Stimulated activated CD8-positive, alpha-beta memory T cell treated with anti-CD3 and anti-CD28 coated beads, Interleukin-7, amount 100 ng/mL, for 1 hour (primary cell): ENCODE measurements around the gene CTLA4.

Source experiments
- DNase-seq, 2 donors: peaks; one replicate each; pipeline ENCODE4 v3.0.0-alpha.2; 2020; ENCODE audit warnings: low read depth in 2 of 2

CTLA4 gene

GRCh38 chr2:203891474-203891873 is 23.9 kb downstream of the CTLA4 start:
- no peak for DNase-seq

GRCh38 chr2:203892207-203892606 is 24.6 kb downstream of the CTLA4 start:
- DNase-seq: no peak

- DNase-seq: no peak
These were observed 25.8 kb downstream of the CTLA4 start for GRCh38 chr2:203893401-203893800.

GRCh38 chr2:203893840-203894239 is 26.3 kb downstream of the CTLA4 start:
- DNase-seq: no peak

GRCh38 chr2:203894262-203894661 is 26.7 kb downstream of the CTLA4 start:
- DNase-seq: no peak

- DNase-seq: no peak
These were observed 30.0 kb downstream of the CTLA4 start for GRCh38 chr2:203897544-203897943.

GRCh38 chr2:203898657-203899056 is 31.1 kb downstream of the CTLA4 start:
- DNase-seq: no peak

GRCh38 chr2:203900253-203900652 is 32.7 kb downstream of the CTLA4 start:
- no peak for DNase-seq

GRCh38 chr2:203904022-203904421 is 36.5 kb downstream of the CTLA4 start:
- DNase-seq: no peak

- no peak for DNase-seq
These were observed 38.1 kb downstream of the CTLA4 start for GRCh38 chr2:203905656-203906055.

GRCh38 chr2:203908066-203908796 is 40.7 kb downstream of the CTLA4 start:
- no peak for DNase-seq

- no peak for DNase-seq
These were observed 41.2 kb downstream of the CTLA4 start for GRCh38 chr2:203908797-203909185.

GRCh38 chr2:203909261-203909967 is 41.8 kb downstream of the CTLA4 start:
- no peak for DNase-seq

- no peak for DNase-seq
These were observed 42.4 kb downstream of the CTLA4 start for GRCh38 chr2:203909974-203910373.

GRCh38 chr2:203913947-203914346 is 46.4 kb downstream of the CTLA4 start:
- no peak for DNase-seq

- no peak for DNase-seq
These were observed 47.1 kb downstream of the CTLA4 start for GRCh38 chr2:203914546-203915182.

- DNase-seq: no peak
These were observed 47.7 kb downstream of the CTLA4 start for GRCh38 chr2:203915256-203915655.

- no peak for DNase-seq
These were observed 49.2 kb downstream of the CTLA4 start for GRCh38 chr2:203916756-203917155.

- DNase-seq: no peak
These were observed 50.7 kb downstream of the CTLA4 start for GRCh38 chr2:203918264-203918663.

GRCh38 chr2:203918839-203919238 is 51.3 kb downstream of the CTLA4 start:
- no peak for DNase-seq
